ENCODE measurements around the gene SLC25A26.
"Not testable (repeated sequence)": the region's sequence is repeated elsewhere in the genome, so short reads cannot be mapped to it uniquely, and the experiment has no call there.

Gene SLC25A26, protein sequence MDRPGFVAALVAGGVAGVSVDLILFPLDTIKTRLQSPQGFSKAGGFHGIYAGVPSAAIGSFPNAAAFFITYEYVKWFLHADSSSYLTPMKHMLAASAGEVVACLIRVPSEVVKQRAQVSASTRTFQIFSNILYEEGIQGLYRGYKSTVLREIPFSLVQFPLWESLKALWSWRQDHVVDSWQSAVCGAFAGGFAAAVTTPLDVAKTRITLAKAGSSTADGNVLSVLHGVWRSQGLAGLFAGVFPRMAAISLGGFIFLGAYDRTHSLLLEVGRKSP

DNA sequence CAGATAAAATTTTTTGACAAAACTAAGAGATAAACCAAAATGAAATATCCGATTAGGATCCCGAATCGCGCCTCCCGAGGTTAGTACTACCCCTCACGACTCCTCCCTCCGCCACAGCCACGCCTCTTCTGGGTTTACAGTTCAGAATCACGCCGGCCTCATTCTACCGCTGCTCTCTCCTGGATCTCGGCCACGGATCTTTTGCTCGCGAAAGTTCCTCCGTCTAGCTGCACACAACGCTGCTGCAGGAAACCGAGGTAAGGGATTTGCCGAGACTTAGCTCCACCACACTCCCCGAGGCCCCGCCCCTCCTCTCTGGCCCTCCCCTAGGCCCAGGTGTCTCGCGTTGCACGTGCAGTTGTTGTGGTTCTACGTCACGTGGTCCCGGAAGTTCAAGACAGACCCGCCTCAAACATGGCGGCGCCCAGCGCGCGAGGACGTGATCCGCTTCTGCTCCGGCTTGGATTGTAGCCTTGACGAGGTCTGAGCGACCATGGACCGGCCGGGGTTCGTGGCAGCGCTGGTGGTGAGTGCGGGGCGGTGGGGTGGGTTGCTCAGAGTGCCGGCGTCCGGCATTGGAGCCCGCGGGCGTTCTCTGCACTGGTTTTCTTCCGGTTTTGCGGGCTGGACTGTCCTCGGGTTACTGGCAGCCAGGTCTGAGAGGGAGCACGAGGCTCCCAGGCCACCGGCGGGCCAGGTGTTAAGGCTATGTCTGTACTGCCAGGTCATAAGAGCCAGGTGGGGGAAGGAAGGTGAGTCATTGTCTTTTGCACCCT is at the start of gene SLC25A26:
TSS of gene SLC25A26 (plus strand) at position 400 of the 776 bp plus-strand sequence. CDS start at position 494, 94 bp downstream.
- peak; percentile 96 for DNase-seq

DNA sequence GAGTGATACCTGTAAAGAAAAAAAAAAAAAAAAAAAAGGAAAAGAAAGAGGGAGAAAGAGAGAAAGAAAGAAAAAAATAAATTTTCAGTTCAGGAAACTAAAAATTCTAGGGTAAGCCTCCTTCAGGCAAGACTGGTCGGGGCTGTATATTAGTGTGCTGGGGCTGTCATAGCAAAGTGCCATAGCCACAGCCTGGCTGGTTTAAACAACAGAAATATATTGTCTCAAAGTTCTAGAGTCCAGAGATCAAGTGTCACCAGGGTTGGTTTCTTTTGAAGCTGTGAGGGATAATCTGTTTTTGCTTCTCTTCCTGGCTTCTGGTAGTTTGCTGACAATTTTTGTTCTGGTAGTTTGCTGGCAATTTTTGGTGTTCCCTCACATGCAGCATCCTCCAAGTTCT is 48.4 kb upstream of the SLC25A26 start:
- DNase-seq, result no peak

- no peak for DNase-seq
Measured at GRCh38 chr3:66177026-66177425, 43.8 kb upstream of the SLC25A26 start.

- no peak for DNase-seq
Measured at GRCh38 chr3:66178206-66178605, 42.6 kb upstream of the SLC25A26 start.

GRCh38 chr3:66179793-66180192 is 41.0 kb upstream of the SLC25A26 start:
- no peak for DNase-seq

GRCh38 chr3:66181764-66182163 is 39.0 kb upstream of the SLC25A26 start:
- no peak for DNase-seq

DNA sequence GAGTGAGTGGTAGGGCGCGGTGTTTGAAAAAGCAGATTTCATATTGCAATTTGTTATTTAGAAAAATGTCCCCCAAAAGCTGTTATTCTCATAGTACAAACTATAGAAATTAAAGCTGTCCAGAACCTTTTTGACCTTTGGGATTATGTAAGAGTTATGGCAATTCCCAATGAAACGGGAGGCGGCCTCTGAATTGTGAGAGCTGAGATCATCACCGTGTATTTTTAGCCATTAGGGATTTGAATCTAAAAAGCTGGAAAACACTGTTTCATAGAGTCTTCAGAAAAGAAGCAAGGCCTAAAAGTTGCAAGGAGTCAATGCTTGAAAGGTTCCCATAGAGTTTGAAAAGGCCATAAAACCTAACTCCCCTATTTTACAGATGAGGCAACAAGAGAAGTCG is 38.6 kb upstream of the SLC25A26 start:
- DNase-seq, result no peak

DNA sequence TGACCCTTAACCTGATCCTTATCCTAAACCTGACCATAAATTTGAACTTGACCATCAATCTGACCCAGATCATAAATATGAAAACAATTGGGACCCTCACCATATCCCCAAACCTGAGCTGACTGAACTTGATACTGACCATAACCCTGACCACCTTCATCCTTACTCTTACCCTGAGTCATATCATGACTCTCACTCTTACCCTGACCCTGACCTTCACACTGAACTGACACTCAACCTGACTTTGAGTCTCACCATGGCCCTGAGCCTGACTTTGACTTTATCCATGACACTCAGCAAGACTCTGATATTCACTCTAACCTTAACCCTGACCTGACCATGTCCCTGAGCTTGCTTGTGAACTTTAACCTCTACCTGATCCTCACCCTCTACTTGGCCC is 34.3 kb upstream of the SLC25A26 start:
- no peak for DNase-seq

DNA sequence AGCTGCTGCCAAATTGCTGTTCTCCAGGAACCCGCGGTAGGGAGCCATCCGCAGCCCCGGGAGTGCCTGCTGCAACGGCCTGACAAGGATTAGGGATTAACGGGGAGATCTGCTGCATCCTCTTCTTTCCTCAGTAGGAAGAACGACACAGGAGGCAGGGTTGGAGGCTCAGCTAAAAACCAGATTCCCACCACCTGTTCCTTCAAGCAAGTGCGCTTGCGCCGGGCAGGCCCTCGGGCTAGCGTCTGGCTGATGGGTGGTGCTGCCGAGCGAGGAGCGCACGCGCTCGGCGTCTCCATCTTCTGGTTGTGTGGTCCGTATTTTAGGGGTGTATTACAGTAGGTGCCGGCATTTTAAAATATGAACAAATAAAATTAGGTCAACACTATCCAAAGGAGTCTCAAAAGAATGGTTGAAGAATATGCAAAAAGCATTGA is 25.4 kb upstream of the SLC25A26 start:
- DNase-seq, result no peak

GRCh38 chr3:66196633-66197032 is 24.2 kb upstream of the SLC25A26 start:
- DNase-seq, result no peak

GRCh38 chr3:66198437-66199088 is 22.2 kb upstream of the SLC25A26 start:
- DNase-seq, result no peak

DNA sequence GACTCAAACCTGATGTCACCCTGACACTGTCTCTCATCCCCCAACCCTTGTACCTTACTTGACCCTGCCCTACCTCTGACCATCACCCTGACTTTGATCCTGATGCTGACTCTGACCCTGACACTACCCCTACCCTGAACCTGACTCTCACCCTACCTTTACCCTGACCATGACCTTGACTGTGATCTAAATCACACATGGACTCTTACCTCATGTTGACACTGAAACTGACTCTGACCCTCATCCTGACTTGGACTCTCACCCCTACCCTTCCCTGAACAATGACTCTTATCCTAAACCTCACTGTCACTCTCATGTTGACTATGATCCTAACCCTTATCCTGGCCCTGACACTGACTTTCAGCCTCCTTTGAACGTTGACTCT is 21.7 kb upstream of the SLC25A26 start:
- DNase-seq, result no peak

- no peak for DNase-seq
Measured at GRCh38 chr3:66200147-66200546, 20.7 kb upstream of the SLC25A26 start.

DNA sequence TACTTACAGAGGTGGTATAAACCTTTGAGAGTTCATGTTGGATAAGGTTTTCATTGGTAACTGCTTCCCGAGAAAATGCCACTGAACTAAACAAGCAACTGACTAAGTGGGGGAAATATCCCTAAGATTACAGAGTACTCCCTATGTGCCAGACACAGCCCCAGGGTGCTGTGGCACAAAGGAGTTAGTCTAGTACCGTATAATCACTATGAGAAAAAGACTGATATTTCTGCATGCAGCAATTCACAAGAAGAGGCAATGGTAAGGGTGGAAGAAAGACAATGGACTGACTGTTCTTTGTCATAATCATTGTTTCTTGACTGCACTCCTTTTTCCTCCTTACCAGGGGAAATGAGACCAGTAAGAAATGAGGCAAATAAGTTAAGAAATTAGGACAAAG is 20.0 kb upstream of the SLC25A26 start:
- no peak for DNase-seq

GRCh38 chr3:66203275-66203674 is 17.5 kb upstream of the SLC25A26 start:
- no peak for DNase-seq

GRCh38 chr3:66206806-66207205 is 14.0 kb upstream of the SLC25A26 start:
- no peak for DNase-seq

- DNase-seq, result no peak
Measured at GRCh38 chr3:66208189-66208588, 12.6 kb upstream of the SLC25A26 start.

DNA sequence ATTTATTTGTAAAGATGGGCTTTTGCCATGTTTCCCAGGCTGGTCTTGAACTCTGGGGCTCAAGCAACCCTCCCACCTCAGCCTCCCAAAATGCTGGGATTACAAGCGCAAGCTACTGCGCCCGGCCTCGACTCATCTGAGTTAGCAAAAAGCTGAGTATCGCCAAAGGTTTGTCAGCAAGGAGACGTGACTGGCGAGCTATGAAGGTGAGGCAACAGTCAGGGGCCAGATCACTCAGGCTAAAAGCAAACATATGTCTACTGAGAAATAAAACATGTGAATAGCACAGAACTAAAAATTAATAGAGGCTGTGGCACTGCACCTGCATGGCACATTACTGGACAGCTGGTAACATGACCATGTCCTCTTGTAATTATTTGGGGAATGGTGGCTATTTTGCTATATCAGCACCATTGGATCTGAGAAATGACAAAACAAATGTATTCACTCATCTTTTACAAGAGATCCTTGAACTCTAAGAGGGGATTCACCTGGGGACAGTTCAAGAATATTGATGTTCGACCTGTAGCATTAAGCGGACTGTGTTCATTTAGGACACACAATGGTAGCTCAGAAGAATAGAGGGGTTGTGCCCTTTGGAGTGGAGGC is 10.0 kb upstream of the SLC25A26 start:
- DNase-seq, result no peak

DNA sequence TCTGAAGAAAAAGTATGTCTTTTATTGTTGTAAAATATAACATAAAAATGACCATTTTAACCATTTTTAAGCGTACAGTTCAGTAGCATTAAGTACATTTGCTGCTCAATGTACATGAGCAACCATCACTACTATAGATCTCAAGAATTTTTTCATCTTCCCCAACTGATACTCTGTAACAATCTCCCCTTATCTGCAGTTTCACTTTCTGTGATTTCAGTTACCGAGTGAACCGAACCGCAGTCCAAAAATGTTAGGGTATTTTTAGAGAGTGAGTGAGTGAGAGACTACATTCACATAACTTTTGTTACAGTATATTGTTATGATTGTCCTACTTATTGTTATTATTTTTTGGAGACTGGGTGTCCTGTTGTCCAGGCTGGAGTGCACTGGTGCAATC is 9.0 kb upstream of the SLC25A26 start:
- no peak for DNase-seq

- DNase-seq, result no peak
Measured at GRCh38 chr3:66215106-66215505, 5.7 kb upstream of the SLC25A26 start.

DNA sequence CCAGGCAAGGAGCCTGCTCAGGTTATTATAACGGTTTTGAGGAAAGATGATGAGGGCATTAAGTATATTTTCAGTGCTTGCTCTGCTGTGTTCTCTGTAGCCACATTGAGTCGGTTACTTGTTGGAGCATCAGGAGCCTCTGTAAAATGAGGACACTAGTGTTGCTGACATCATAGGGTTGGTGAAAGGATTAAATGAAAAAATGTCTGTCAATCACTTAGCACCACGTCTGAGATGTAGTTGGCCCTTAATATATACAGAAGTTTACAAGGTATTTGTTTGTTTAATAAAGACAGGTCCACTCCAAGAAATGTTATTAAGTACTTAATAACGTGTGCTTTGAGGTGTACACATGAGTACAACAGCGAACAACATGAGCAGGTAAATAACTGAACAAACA is 735 bp upstream of the SLC25A26 start:
- DNase-seq, result no peak

GRCh38 chr3:66224220-66224619 is 3.4 kb downstream of the SLC25A26 start:
- no peak for DNase-seq

DNA sequence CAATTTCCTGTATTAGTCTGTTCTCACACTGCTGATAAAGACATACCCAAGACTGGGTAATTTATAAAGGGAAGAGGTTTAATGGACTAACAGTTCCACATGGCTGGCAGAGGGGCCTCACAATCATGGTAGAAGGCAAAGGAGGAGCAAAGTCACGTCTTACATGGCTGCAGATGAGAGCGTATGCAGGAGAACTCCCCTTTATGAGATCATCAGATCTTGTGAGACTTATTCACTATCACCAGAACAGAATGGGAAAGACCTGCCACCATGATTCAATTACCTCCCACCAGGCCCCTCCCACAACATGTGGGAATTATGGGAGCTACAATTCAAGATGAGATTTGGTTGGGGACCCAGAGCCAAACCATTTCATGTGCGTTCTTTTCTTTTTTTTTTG is 5.3 kb downstream of the SLC25A26 start:
- DNase-seq, result not testable (repeated sequence)

DNA sequence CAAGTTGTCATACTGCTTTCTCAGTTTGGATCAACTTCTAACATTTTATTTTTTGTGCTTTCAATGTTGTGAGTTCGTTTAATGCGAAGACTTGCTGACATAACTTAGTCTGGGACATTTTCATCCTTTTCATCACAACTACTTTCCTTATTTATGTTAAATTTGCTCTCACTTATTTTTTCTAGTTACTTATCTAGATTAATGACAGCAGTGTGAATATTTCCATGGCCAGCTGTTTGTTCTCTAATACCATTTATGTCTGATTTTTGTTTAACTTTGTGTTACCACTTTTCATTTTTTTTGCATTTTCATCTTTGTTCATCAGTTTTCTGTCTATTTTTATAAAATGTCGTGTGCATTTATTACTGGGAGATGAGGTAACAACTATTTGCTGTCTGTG is 6.2 kb downstream of the SLC25A26 start:
- no peak for DNase-seq
